ENCODE results near the gene SIT1.

- TF ChIP-seq, protein P1, sequence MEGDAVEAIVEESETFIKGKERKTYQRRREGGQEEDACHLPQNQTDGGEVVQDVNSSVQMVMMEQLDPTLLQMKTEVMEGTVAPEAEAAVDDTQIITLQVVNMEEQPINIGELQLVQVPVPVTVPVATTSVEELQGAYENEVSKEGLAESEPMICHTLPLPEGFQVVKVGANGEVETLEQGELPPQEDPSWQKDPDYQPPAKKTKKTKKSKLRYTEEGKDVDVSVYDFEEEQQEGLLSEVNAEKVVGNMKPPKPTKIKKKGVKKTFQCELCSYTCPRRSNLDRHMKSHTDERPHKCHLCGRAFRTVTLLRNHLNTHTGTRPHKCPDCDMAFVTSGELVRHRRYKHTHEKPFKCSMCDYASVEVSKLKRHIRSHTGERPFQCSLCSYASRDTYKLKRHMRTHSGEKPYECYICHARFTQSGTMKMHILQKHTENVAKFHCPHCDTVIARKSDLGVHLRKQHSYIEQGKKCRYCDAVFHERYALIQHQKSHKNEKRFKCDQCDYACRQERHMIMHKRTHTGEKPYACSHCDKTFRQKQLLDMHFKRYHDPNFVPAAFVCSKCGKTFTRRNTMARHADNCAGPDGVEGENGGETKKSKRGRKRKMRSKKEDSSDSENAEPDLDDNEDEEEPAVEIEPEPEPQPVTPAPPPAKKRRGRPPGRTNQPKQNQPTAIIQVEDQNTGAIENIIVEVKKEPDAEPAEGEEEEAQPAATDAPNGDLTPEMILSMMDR (IDR thresholded peaks at IDR 0.05) = no peak
- TF ChIP-seq POLR2A (IDR thresholded peaks at IDR 0.05) = no peak
Measured at GRCh38 chr9:35675732-35676392, 25.1 kb upstream of the SIT1 start.
